ENCODE results near the gene BMP7. TPM values are rescaled to one million over a fixed set of nuclear protein-coding genes. Genes with fewer than 3 reads are reported as not detected.

The BMP7 gene
- total and polyA plus RNA-seq, 9 of the 15 experiments (the other 6 are each of a cell fraction or from before 2014, with no cell fraction given) = 0.18 TPM; not detected in 8

DNA sequence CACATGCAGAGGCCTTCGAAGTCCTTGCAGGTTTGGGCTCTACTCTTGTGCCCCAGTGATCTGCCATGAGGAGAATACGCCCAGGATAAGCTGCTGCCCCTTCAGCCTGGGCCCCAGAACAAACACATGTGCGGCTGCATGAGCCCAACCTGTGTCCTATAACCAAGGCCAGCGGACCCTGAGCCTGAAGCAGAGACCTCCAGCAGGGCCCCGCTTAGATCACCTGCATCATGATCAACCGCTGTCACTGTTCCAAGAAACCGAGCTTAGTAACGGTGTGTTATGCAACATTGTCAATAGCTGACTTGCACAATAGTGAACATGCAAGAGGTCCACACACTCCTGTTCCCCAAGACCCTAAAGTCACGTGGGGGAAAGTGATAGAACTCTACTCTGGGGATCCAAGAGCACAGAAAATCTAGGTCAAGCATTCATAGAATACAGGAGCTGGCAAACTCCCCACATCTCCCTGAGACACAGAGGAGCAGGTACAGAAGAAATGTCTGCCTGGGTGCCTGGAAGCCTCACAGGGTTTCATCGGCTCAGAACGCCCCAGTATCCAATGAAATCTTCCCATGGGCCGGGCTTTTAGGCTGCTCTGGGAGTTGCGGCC lies 136.2 kb downstream of the BMP7 start:
- H4K20me1 ChIP-seq (replicated peaks; ENCODE audit: control insufficient read depth, insufficient read depth, low read length) = no peaks in the 10 kb centered on the region
- no peak overlapping the region for H3K4me3 ChIP-seq
- FAIRE-seq = no peak
- no TSS peak for BruUV-seq (replicated peaks)
- no peaks in the 10 kb centered on the region for H3K9me1 ChIP-seq (ENCODE audit: control insufficient read depth, insufficient read depth, low read length)
- no peak overlapping the region for H3K4me2 ChIP-seq (ENCODE audit: insufficient read depth, low read length)
- no peaks in the 10 kb centered on the region for H3K4me1 ChIP-seq (replicated peaks in 1 of 2; ENCODE audit: control insufficient read depth in 2 of 2, insufficient read depth in 2 of 2, low read length in 2 of 2)
- no peak for DNase-seq (ENCODE audit: extremely low read depth in 1 of 4, low spot score in 3 of 4)
- H3K9me3 ChIP-seq (replicated peaks; ENCODE audit: control insufficient read depth, insufficient read depth, low read depth, low read length) = no peaks in the 10 kb centered on the region
- H3K9ac ChIP-seq (ENCODE audit: insufficient read depth in 1 of 2, low read depth in 2 of 2, low read length in 2 of 2) = no peak overlapping the region
- in situ Hi-C loops (cut with MboI) = no loop called here
- peaks cover 49 to 80% of the 10 kb centered on the region in 2 experiments for H3K27me3 ChIP-seq (ENCODE audit: control insufficient read depth in 2 of 2, insufficient read depth in 2 of 2, low read length in 2 of 2)
- no peaks in the 10 kb centered on the region for H3K36me3 ChIP-seq (ENCODE audit: control insufficient read depth, insufficient read depth, low read length)
- TF ChIP-seq, protein P1, sequence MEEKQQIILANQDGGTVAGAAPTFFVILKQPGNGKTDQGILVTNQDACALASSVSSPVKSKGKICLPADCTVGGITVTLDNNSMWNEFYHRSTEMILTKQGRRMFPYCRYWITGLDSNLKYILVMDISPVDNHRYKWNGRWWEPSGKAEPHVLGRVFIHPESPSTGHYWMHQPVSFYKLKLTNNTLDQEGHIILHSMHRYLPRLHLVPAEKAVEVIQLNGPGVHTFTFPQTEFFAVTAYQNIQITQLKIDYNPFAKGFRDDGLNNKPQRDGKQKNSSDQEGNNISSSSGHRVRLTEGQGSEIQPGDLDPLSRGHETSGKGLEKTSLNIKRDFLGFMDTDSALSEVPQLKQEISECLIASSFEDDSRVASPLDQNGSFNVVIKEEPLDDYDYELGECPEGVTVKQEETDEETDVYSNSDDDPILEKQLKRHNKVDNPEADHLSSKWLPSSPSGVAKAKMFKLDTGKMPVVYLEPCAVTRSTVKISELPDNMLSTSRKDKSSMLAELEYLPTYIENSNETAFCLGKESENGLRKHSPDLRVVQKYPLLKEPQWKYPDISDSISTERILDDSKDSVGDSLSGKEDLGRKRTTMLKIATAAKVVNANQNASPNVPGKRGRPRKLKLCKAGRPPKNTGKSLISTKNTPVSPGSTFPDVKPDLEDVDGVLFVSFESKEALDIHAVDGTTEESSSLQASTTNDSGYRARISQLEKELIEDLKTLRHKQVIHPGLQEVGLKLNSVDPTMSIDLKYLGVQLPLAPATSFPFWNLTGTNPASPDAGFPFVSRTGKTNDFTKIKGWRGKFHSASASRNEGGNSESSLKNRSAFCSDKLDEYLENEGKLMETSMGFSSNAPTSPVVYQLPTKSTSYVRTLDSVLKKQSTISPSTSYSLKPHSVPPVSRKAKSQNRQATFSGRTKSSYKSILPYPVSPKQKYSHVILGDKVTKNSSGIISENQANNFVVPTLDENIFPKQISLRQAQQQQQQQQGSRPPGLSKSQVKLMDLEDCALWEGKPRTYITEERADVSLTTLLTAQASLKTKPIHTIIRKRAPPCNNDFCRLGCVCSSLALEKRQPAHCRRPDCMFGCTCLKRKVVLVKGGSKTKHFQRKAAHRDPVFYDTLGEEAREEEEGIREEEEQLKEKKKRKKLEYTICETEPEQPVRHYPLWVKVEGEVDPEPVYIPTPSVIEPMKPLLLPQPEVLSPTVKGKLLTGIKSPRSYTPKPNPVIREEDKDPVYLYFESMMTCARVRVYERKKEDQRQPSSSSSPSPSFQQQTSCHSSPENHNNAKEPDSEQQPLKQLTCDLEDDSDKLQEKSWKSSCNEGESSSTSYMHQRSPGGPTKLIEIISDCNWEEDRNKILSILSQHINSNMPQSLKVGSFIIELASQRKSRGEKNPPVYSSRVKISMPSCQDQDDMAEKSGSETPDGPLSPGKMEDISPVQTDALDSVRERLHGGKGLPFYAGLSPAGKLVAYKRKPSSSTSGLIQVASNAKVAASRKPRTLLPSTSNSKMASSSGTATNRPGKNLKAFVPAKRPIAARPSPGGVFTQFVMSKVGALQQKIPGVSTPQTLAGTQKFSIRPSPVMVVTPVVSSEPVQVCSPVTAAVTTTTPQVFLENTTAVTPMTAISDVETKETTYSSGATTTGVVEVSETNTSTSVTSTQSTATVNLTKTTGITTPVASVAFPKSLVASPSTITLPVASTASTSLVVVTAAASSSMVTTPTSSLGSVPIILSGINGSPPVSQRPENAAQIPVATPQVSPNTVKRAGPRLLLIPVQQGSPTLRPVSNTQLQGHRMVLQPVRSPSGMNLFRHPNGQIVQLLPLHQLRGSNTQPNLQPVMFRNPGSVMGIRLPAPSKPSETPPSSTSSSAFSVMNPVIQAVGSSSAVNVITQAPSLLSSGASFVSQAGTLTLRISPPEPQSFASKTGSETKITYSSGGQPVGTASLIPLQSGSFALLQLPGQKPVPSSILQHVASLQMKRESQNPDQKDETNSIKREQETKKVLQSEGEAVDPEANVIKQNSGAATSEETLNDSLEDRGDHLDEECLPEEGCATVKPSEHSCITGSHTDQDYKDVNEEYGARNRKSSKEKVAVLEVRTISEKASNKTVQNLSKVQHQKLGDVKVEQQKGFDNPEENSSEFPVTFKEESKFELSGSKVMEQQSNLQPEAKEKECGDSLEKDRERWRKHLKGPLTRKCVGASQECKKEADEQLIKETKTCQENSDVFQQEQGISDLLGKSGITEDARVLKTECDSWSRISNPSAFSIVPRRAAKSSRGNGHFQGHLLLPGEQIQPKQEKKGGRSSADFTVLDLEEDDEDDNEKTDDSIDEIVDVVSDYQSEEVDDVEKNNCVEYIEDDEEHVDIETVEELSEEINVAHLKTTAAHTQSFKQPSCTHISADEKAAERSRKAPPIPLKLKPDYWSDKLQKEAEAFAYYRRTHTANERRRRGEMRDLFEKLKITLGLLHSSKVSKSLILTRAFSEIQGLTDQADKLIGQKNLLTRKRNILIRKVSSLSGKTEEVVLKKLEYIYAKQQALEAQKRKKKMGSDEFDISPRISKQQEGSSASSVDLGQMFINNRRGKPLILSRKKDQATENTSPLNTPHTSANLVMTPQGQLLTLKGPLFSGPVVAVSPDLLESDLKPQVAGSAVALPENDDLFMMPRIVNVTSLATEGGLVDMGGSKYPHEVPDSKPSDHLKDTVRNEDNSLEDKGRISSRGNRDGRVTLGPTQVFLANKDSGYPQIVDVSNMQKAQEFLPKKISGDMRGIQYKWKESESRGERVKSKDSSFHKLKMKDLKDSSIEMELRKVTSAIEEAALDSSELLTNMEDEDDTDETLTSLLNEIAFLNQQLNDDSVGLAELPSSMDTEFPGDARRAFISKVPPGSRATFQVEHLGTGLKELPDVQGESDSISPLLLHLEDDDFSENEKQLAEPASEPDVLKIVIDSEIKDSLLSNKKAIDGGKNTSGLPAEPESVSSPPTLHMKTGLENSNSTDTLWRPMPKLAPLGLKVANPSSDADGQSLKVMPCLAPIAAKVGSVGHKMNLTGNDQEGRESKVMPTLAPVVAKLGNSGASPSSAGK (IDR thresholded peaks at IDR 0.05) = no peak
- peak; percentile 73 for TF ChIP-seq CEBPB (tag; IDR thresholded peaks at IDR 0.05)
- TF ChIP-seq, protein P2, sequence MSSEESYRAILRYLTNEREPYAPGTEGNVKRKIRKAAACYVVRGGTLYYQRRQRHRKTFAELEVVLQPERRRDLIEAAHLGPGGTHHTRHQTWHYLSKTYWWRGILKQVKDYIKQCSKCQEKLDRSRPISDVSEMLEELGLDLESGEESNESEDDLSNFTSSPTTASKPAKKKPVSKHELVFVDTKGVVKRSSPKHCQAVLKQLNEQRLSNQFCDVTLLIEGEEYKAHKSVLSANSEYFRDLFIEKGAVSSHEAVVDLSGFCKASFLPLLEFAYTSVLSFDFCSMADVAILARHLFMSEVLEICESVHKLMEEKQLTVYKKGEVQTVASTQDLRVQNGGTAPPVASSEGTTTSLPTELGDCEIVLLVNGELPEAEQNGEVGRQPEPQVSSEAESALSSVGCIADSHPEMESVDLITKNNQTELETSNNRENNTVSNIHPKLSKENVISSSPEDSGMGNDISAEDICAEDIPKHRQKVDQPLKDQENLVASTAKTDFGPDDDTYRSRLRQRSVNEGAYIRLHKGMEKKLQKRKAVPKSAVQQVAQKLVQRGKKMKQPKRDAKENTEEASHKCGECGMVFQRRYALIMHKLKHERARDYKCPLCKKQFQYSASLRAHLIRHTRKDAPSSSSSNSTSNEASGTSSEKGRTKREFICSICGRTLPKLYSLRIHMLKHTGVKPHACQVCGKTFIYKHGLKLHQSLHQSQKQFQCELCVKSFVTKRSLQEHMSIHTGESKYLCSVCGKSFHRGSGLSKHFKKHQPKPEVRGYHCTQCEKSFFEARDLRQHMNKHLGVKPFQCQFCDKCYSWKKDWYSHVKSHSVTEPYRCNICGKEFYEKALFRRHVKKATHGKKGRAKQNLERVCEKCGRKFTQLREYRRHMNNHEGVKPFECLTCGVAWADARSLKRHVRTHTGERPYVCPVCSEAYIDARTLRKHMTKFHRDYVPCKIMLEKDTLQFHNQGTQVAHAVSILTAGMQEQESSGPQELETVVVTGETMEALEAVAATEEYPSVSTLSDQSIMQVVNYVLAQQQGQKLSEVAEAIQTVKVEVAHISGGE (CRISPR knock-in tag; IDR thresholded peaks at IDR 0.05) = peak in 1 of 3 experiments; percentile 91; a peak in 2 of 6 replicates
- no peak overlapping the region for H2AFZ ChIP-seq (ENCODE audit: low read depth, low read length)
- ChIA-PET CTCF (ENCODE audit: low intra/inter-chr PET ratio) (no interaction called here), POLR2A (interaction anchor here (0.6 kb wide), 1 partner anchor 151 kb away, joined by 3 read pairs; no protein-coding TSS in a partner anchor)
- H3K79me2 ChIP-seq (ENCODE audit: control insufficient read depth, insufficient read depth, low read length) = no peaks in the 10 kb centered on the region
- under 1% methylated on average over 13 of the region's 13 CpGs for WGBS (ENCODE audit: insufficient coverage, low coverage, missing lambda C conversion rate)
- no peak for ATAC-seq
- intact Hi-C loops (cut with micrococcal nuclease) = no loop called here
- no peak overlapping the region for H3K27ac ChIP-seq (ENCODE audit: extremely low read depth, low read depth, low read length)

Measured in K562 (cell line).